HCT116 (cell line): Measurements from ENCODE around the gene AMBP. TPM values are rescaled to one million over a fixed set of nuclear protein-coding genes. Genes with fewer than 3 reads are reported as not detected.

Source experiments
- ATAC-seq: fragments of 200-7000 bp; cut with Tn5 transposase; 2 replicates; pipeline ENCODE4 v1.9.1; 2020; ENCODE audit warnings: mild to moderate bottlenecking, moderate library complexity
- BruUV-seq: library from RNA; stranded (reverse); fragments of 400-500 nt; replicated peaks from 2 replicates; lab custom pipeline; 2021; lab: Mats Ljungman, UMichigan
- CTCF ChIA-PET: fragments of 300-600 bp; sonication (Branson Sonifier 250); formaldehyde crosslinking; loops from one replicate; lab custom pipeline; 2021; ENCODE audit warnings: antibody characterized with exemption; lab: Charles Lee
- POLR2A ChIA-PET: fragments of 300-600, 350-600 bp; sonication (Branson Sonifier 250); formaldehyde crosslinking; loops from one replicate; lab custom pipeline; 2021; ENCODE audit warnings: antibody characterized with exemption; lab: Charles Lee
- RAD21 ChIA-PET, 2 experiments: fragments of 300-600 bp; sonication (Branson Sonifier 250); formaldehyde crosslinking; loops; one replicate each; lab custom pipeline; 2023; ENCODE audit warnings: low total read pairs in 2 of 2; ENCODE audit not compliant: uncharacterized antibody in 2 of 2, unreplicated experiment in 2 of 2, low non-redundant PET in 1 of 2; lab: Charles Lee
- DNase-seq: peaks from one replicate; pipeline ENCODE4 v3.0.0-alpha.2; 2010; ENCODE audit warnings: low read depth, low spot score
- H2AFZ ChIP-seq: fragments of 200-600 bp; shearing (Covaris generic), sonication (generic); 2 replicates; pipeline ENCODE4 v1.6.1; 2017; ENCODE audit warnings: low read depth, mixed run types, mixed read lengths, antibody characterized with exemption, low read length; ENCODE audit not compliant: poor library complexity, severe bottlenecking
- H3K27ac ChIP-seq: 2 replicates; pipeline ENCODE4 v1.5.1; 2012; ENCODE audit warnings: low read depth, low read length
- H3K27me3 ChIP-seq: fragments of 200-600 bp; sonication (generic); 2 replicates; pipeline ENCODE4 v1.6.1; 2016; ENCODE audit warnings: mixed run types, low read length, mixed read lengths; ENCODE audit not compliant: insufficient read depth
- H3K36me3 ChIP-seq, 2 experiments: fragments of 200-500 bp in 1 of 2; fragments of 200-600 bp in 1 of 2; sonication (Bioruptor generic) in 1 of 2; sonication (generic) in 1 of 2; 2 replicates each; pipeline versions ENCODE4 v1.5.1 to v1.6.1; 2014 to 2016; ENCODE audit warnings: low read length in 2 of 2, inconsistent platforms in 1 of 2, mixed read lengths in 1 of 2, mixed run types in 1 of 2; ENCODE audit not compliant: insufficient read depth in 2 of 2, control insufficient read depth in 1 of 2
- H3K4me1 ChIP-seq, 2 experiments: fragments of 200-600 bp in 1 of 2; sonication (generic) in 1 of 2; 2 replicates each; pipeline versions ENCODE4 v1.5.1 to v1.6.1; 2012 to 2017; ENCODE audit warnings: low read length in 2 of 2, inconsistent platforms in 1 of 2, mild to moderate bottlenecking in 1 of 2, mixed read lengths in 1 of 2, mixed run types in 1 of 2, moderate library complexity in 1 of 2; ENCODE audit not compliant: insufficient read depth in 2 of 2, control insufficient read depth in 1 of 2
- H3K4me2 ChIP-seq: fragments of 200-600 bp; sonication (generic); 2 replicates; pipeline ENCODE4 v1.6.1; 2017; ENCODE audit warnings: mixed run types, low read length, mixed read lengths
- H3K4me3 ChIP-seq, 2 experiments: fragments of 200-600 bp in 1 of 2; sonication (generic) in 1 of 2; replicated peaks in 1 of 2; 2 replicates each; pipeline ENCODE4 v1.5.1; 2011 to 2016; ENCODE audit warnings: low read length in 2 of 2, control low read depth in 1 of 2, low read depth in 1 of 2, mild to moderate bottlenecking in 1 of 2, mixed read lengths in 1 of 2, mixed run types in 1 of 2
- H3K79me2 ChIP-seq: fragments of 200-600 bp; sonication (generic); 2 replicates; pipeline ENCODE4 v1.6.1; 2017; ENCODE audit warnings: mild to moderate bottlenecking, mixed run types, low read length, moderate library complexity, mixed read lengths; ENCODE audit not compliant: insufficient read depth
- H3K9ac ChIP-seq: fragments of 200-600 bp; sonication (generic); 2 replicates; pipeline ENCODE4 v1.6.1; 2016; ENCODE audit warnings: low read length, mixed read lengths
- H3K9me2 ChIP-seq: fragments of 200-600 bp; sonication (generic), shearing (Covaris generic); 2 replicates; pipeline ENCODE4 v1.6.1; 2017; ENCODE audit warnings: mixed run types, mild to moderate bottlenecking, moderate library complexity; ENCODE audit not compliant: insufficient read depth
- H3K9me3 ChIP-seq, 2 experiments: fragments of 200-500 bp in 1 of 2; fragments of 200-600 bp in 1 of 2; sonication (Bioruptor generic) in 1 of 2; sonication (generic) in 1 of 2; 2 replicates each; pipeline ENCODE4 v1.6.1; 2014 to 2017; ENCODE audit warnings: low read length in 2 of 2, mixed read lengths in 2 of 2, inconsistent platforms in 1 of 2, low read depth in 1 of 2, mild to moderate bottlenecking in 1 of 2, mixed run types in 1 of 2, moderate library complexity in 1 of 2; ENCODE audit not compliant: control insufficient read depth in 1 of 2, insufficient read depth in 1 of 2
- H4K20me1 ChIP-seq: fragments of 200-600 bp; sonication (generic), shearing (Covaris generic); 2 replicates; pipeline ENCODE4 v1.6.1; 2017; ENCODE audit warnings: mixed run types, mild to moderate bottlenecking, moderate library complexity; ENCODE audit not compliant: insufficient read depth
- CBX3 ChIP-seq: IDR thresholded peaks from 2 replicates; pipeline ENCODE4 v1.6.1; 2012; ENCODE audit warnings: low read depth
- CEBPB ChIP-seq: IDR thresholded peaks from 2 replicates; pipeline ENCODE4 v1.6.1; 2012; ENCODE audit warnings: low read depth
- ELF1 ChIP-seq: IDR thresholded peaks from 2 replicates; pipeline ENCODE4 v1.6.1; 2012; ENCODE audit warnings: low read depth, borderline replicate concordance
- EZH2 ChIP-seq: fragments of 200-600 bp; sonication (generic); IDR thresholded peaks from 2 replicates; pipeline ENCODE4 v1.6.1; 2017; ENCODE audit warnings: antibody characterized with exemption, mixed run types
- EZH2phosphoT487 ChIP-seq: fragments of 200-600 bp; IDR thresholded peaks from 2 replicates; pipeline ENCODE4 v1.6.1; 2018; ENCODE audit warnings: antibody characterized with exemption, borderline replicate concordance
- FOSL1 ChIP-seq: IDR thresholded peaks from 2 replicates; pipeline ENCODE4 v1.6.1; 2012; ENCODE audit warnings: low read depth
- MAX ChIP-seq: IDR thresholded peaks from 2 replicates; pipeline ENCODE4 v1.6.1; 2012
- POLR2AphosphoS5 ChIP-seq: IDR thresholded peaks from 2 replicates; pipeline ENCODE4 v1.6.1; 2011; ENCODE audit warnings: mild to moderate bottlenecking, low read depth, low read length, moderate library complexity
- RAD21 ChIP-seq: IDR thresholded peaks from 2 replicates; pipeline ENCODE4 v1.6.1; 2012; ENCODE audit warnings: low read depth, mild to moderate bottlenecking
- REST ChIP-seq: IDR thresholded peaks from 2 replicates; pipeline ENCODE4 v1.6.1; 2012; ENCODE audit warnings: low read depth
- SIN3A ChIP-seq: IDR thresholded peaks from 2 replicates; pipeline ENCODE4 v1.6.1; 2012; ENCODE audit warnings: low read depth
- SP1 ChIP-seq: IDR thresholded peaks from 2 replicates; pipeline ENCODE4 v1.6.1; 2012; ENCODE audit warnings: low read depth
- TCF7L2 ChIP-seq: IDR thresholded peaks from 2 replicates; pipeline ENCODE4 v1.7.0; 2011; ENCODE audit warnings: borderline replicate concordance, inconsistent platforms; ENCODE audit not compliant: insufficient read depth, insufficient read length; ENCODE audit errors: extremely low read depth
- YY1 ChIP-seq: IDR thresholded peaks from 2 replicates; pipeline ENCODE4 v1.6.1; 2011; ENCODE audit warnings: low read length, low read depth, moderate library complexity, mild to moderate bottlenecking; ENCODE audit not compliant: insufficient replicate concordance; ENCODE audit errors: extremely low read depth
- ZBTB33 ChIP-seq: IDR thresholded peaks from 2 replicates; pipeline ENCODE4 v1.6.1; 2011; ENCODE audit warnings: mild to moderate bottlenecking, low read length, moderate library complexity; ENCODE audit not compliant: insufficient replicate concordance; ENCODE audit errors: extremely low read depth
- ZFX ChIP-seq: fragments of 450-650 bp; IDR thresholded peaks from 2 replicates; pipeline ENCODE4 v1.6.1; 2017
- intact Hi-C: fragments of 100-400 bp; cut with micrococcal nuclease; formaldehyde crosslinking; loops from 2 replicates; pipeline ENCODE4 v1.10.0; 2022
- total RNA-seq: library from RNA; stranded (reverse); gene quantifications from one replicate; pipeline ENCODE4 v1.2.1, GENCODE V29; 2021; ENCODE audit not compliant: unreplicated experiment

AMBP gene
- total RNA-seq, 1 experiment from 2014 or later = 1.9 TPM

GRCh38 chr9:114035221-114035844 is 42.8 kb downstream of the AMBP start:
- Histone ChIP-seq H3K27me3 (no peaks in the 10 kb centered on the region), H3K9me3 (no peaks in the 10 kb centered on the region), H2AFZ (no peak overlapping the region), H3K4me1 (no peaks in the 10 kb centered on the region), H3K9me2 (no peaks in the 10 kb centered on the region), H3K27ac (no peak overlapping the region), H3K36me3 (no peaks in the 10 kb centered on the region), H3K4me2 (no peak overlapping the region), H3K4me3 (no peak overlapping the region), H3K9ac (no peak overlapping the region), H3K79me2 (no peaks in the 10 kb centered on the region), H4K20me1 (no peaks in the 10 kb centered on the region)
- no peak for DNase-seq
- TF ChIP-seq RAD21 (no peak), TCF7L2 (no peak), EZH2phosphoT487 (no peak), YY1 (no peak), CEBPB (no peak), FOSL1 (no peak), ZBTB33 (no peak), ELF1 (no peak), EZH2 (no peak), CBX3 (no peak), SP1 (no peak), REST (no peak), POLR2AphosphoS5 (no peak), MAX (no peak), SIN3A (no peak), ZFX (no peak)
- ChIA-PET POLR2A (no interaction called here), CTCF (no interaction called here), RAD21 (no interaction called here)
- intact Hi-C loops = no loop called here
- no peak for ATAC-seq
- BruUV-seq = no TSS peak
